ENCODE data around the gene CACYBP. TPM values are rescaled to one million over a fixed set of nuclear protein-coding genes. Genes with fewer than 3 reads are reported as not detected.

The CACYBP gene
- total RNA-seq, 1 experiment from 2014 or later: 202 TPM

DNA sequence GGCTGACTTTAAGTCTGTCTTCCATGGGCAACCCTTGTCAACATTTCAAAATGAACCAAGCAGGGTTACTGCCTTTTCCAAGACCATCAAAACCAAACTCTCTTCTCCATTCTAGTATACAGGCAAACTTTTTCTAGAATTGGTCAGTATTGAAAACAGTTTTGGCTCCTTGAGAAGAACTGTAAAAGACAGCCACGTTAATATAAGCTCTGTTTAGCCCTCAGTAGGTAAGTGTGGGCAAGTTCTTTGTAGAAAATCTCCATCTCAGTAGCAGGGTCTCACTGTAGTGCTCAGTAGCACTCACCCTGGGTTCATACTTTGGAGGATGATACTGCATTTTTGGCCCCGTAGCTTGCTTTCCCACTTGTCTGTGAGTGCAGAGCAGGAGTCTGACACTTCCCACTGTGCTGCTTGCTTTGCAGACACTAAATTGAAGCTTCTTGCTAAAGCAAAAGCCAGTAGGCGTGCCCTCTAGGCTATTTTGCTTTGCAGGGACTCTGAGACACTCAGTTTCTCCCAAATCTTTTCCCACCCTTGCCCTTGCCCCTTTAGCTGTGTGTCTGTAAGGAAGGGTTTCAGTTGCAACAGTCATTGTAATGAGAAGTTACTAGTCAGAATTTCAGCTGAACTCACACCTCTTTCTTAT, 34.3 kb upstream of the CACYBP start:
- Histone ChIP-seq H3K27ac (ENCODE audit: insufficient read length, low read depth, low read length) (no peak overlapping the region), H3K56ac (ENCODE audit: insufficient read length, low read depth, low read length) (no peak overlapping the region), H3K18ac (ENCODE audit: insufficient read length, low read depth, low read length) (no peak overlapping the region), H2AFZ (ENCODE audit: low read length) (no peak overlapping the region), H4K91ac (ENCODE audit: insufficient read length, low read depth, low read length) (no peak overlapping the region), H3K4me2 (ENCODE audit: insufficient read depth, insufficient read length, low read length) (no peak overlapping the region), H3T11ph (ENCODE audit: low read length) (no peak overlapping the region), H4K8ac (replicated peaks; ENCODE audit: insufficient read length, low read depth, low read length) (no peak overlapping the region), H2BK5ac (ENCODE audit: insufficient read length, low read length) (no peak overlapping the region), H2BK15ac (ENCODE audit: low read depth, low read length) (no peak overlapping the region), H3K4ac (ENCODE audit: low read depth, low read length) (no peak overlapping the region), H3K9me3 (ENCODE audit: control insufficient read depth, low read depth, low read length) (no peaks in the 10 kb centered on the region), H3K14ac (ENCODE audit: insufficient read depth, low read length) (no peak overlapping the region), H3K23me2 (ENCODE audit: insufficient read length, low read depth, low read length, poor library complexity, severe bottlenecking) (no peaks in the 10 kb centered on the region), H2BK20ac (ENCODE audit: low read depth, low read length, poor library complexity, severe bottlenecking) (no peak overlapping the region), H3K79me2 (ENCODE audit: insufficient read depth, low read length) (no peaks in the 10 kb centered on the region), H4K20me1 (ENCODE audit: control insufficient read depth, insufficient read depth, insufficient read length) (no peaks in the 10 kb centered on the region), H3K23ac (ENCODE audit: insufficient read length, low read depth, low read length) (no peak overlapping the region), H4K5ac (ENCODE audit: insufficient read length, low read depth, low read length) (no peak overlapping the region), H2BK120ac (ENCODE audit: low read depth, low read length, poor library complexity, severe bottlenecking) (no peak overlapping the region), H2AK5ac (ENCODE audit: insufficient read length, low read length) (no peak overlapping the region), H3K9ac (ENCODE audit: extremely low read depth, insufficient read length, low read length) (no peak overlapping the region), H2BK12ac (ENCODE audit: insufficient read length, low read depth, low read length) (no peak overlapping the region), H3K79me1 (ENCODE audit: insufficient read depth, low read depth, low read length, poor library complexity, severe bottlenecking) (peaks cover 3% of the 10 kb centered on the region), H3K4me1 (ENCODE audit: insufficient read depth, low read length) (peaks cover 3% of the 10 kb centered on the region; the same call in 1 of the 2 replicates), H3K27me3 (ENCODE audit: insufficient read depth, low read length) (no peaks in the 10 kb centered on the region)
- no peak for DNase-seq
- Mint-ChIP-seq H3K9me3 (no peaks in the 10 kb centered on the region), H3K27me3 (ENCODE audit: low read depth) (no peaks in the 10 kb centered on the region), H3K36me3 (ENCODE audit: insufficient read depth in 1 of 3, low read depth in 3 of 3) (peaks cover 11 to 38% (median 33%) of the 10 kb centered on the region in 3 experiments; a peak in 6 of 7 replicates), H3K4me3 (no peak overlapping the region), H3K27ac (peak overlapping the region; percentile 21 to 71 (median 62); a peak in 5 of 7 replicates), H3K4me1 (peaks cover 13% of the 10 kb centered on the region in 2 experiments)
- TF ChIP-seq, protein P1, sequence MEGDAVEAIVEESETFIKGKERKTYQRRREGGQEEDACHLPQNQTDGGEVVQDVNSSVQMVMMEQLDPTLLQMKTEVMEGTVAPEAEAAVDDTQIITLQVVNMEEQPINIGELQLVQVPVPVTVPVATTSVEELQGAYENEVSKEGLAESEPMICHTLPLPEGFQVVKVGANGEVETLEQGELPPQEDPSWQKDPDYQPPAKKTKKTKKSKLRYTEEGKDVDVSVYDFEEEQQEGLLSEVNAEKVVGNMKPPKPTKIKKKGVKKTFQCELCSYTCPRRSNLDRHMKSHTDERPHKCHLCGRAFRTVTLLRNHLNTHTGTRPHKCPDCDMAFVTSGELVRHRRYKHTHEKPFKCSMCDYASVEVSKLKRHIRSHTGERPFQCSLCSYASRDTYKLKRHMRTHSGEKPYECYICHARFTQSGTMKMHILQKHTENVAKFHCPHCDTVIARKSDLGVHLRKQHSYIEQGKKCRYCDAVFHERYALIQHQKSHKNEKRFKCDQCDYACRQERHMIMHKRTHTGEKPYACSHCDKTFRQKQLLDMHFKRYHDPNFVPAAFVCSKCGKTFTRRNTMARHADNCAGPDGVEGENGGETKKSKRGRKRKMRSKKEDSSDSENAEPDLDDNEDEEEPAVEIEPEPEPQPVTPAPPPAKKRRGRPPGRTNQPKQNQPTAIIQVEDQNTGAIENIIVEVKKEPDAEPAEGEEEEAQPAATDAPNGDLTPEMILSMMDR (conservative IDR thresholded peaks at IDR 0.05): no peak
- no CpG with 5 or more reads among the region's 3 CpGs for WGBS (ENCODE audit: extremely low coverage, insufficient read length, low lambda C conversion rate)

Data from H9 (cell line).